GM19468 (cell line): ENCODE results near the gene NACC2.

Source experiments
- ATAC-seq: cut with Tn5 transposase; IDR thresholded peaks from one replicate; pipeline ENCODE4 v1.9.1; 2021; ENCODE audit warnings: mild to moderate bottlenecking, moderate library complexity, moderate number of reproducible peaks; ENCODE audit not compliant: unreplicated experiment; ENCODE audit errors: extremely low read depth

Gene NACC2

GRCh38 chr9:136129176-136129575, 34.1 kb upstream of the NACC2 start:
- ATAC-seq: no peak

- ATAC-seq: no peak
These were observed 33.3 kb upstream of the NACC2 start for GRCh38 chr9:136128436-136128835.

GRCh38 chr9:136127313-136127712, 32.2 kb upstream of the NACC2 start:
- no peak for ATAC-seq

GRCh38 chr9:136124976-136125692, 30.0 kb upstream of the NACC2 start:
- ATAC-seq: no peak

- ATAC-seq: no peak
These were observed 27.6 kb upstream of the NACC2 start for GRCh38 chr9:136122425-136123383.

GRCh38 chr9:136121801-136122200, 26.7 kb upstream of the NACC2 start:
- ATAC-seq: no peak

- ATAC-seq: no peak
These were observed 25.4 kb upstream of the NACC2 start for GRCh38 chr9:136120438-136120844.

GRCh38 chr9:136119883-136120393, 24.8 kb upstream of the NACC2 start:
- ATAC-seq: no peak

GRCh38 chr9:136119061-136119882, 24.2 kb upstream of the NACC2 start:
- ATAC-seq: no peak

GRCh38 chr9:136118320-136119060, 23.4 kb upstream of the NACC2 start, which contains the start of gene TMEM250:
TSS of gene TMEM250 (minus strand) at chr9:136118875. CDS start at chr9:136116900, 1,975 bp downstream.
- peak; percentile 60 for ATAC-seq

GRCh38 chr9:136117916-136118319, 22.8 kb upstream of the NACC2 start:
- no peak for ATAC-seq

GRCh38 chr9:136117291-136117915, 22.3 kb upstream of the NACC2 start:
- ATAC-seq: no peak

- no peak for ATAC-seq
These were observed 21.4 kb upstream of the NACC2 start for GRCh38 chr9:136116360-136117098.

- ATAC-seq: no peak
These were observed 20.7 kb upstream of the NACC2 start for GRCh38 chr9:136115641-136116359.

- ATAC-seq: no peak
These were observed 20.1 kb upstream of the NACC2 start for GRCh38 chr9:136115206-136115605.

GRCh38 chr9:136114610-136115009, 19.5 kb upstream of the NACC2 start:
- no peak for ATAC-seq

- no peak for ATAC-seq
These were observed 17.5 kb upstream of the NACC2 start for GRCh38 chr9:136112541-136112940.

GRCh38 chr9:136111910-136112309, 16.8 kb upstream of the NACC2 start:
- ATAC-seq: no peak
